TTC549 (cell line): Measurements from ENCODE around the gene LTBP1.
"Not testable (repeated sequence)": the region's sequence is repeated elsewhere in the genome, so short reads cannot be mapped to it uniquely, and the experiment has no call there.

Experiments used
- FAIRE-seq: peaks from 2 replicates; lab custom pipeline; 2012; peaks lifted over from hg19 to GRCh38; lab: Jason Lieb, UNC

LTBP1 gene

DNA sequence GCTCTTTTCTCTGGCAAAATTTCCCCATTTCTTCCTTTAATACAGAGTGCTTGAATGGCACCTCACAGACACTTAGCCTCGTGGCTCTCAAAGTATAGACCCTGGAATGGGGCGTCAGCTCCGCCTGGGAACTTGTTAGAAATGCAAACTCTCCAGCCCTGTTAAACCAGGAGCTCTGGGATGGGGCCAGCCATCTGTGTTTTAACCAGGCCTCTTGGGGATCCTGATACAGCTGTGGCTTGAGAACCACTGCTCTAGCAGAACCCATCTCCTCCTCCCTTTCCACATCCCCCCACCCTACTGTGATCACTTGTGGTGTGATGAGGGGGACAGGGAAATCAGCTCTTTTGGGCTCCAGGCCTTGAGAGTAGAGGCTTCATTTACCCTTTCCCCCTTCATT, 15.9 kb downstream of the LTBP1 start:
- no peak for FAIRE-seq

DNA sequence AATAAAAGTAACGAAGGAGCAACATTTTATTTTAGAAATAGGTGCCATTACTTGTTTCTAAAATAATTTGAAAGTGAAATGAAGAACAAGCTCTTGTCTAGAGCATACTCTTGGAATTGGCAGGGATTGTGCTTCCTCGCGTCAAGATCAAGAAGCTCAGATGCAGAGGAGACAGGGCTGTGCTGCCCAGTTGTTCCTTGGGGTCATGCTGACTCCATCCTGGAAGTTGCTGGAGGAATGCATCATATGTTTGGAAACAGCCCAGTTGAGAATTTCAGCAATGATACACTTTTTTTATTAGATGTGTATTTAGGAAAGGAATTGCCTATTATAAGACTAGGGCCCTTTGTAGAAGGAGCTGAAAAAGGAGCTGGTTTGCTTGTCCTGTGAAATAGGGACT, 17.2 kb downstream of the LTBP1 start:
- FAIRE-seq: no peak

DNA sequence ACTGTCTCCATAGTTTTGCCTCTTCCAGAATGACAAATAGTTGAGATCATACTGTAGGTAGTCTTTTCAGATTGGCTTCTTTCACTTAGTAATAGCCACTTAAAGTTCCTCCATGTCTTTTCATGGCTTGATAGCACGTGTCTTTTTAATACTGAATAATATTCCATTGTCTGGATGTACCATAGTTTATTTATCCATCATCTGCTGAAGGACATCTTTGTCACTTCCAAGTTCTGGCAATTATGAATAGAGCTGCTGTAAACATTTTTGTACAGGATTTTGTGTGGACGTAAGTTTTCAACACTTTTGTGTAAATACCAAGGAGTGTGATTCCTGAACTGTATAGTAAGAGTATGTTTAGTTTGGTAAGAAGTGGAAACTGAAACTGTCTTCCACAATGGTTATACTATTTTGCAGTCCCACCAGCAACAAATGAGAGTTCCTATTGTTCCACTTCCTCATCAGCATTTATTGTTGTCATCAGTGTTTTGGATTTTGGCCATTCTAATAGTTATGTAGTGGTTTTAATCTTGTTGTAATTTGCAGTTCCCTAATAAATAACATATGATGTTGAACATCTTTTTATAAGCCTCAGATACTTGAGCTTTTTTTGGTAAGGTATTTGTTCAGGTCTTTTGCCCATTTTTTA, 18.9 kb downstream of the LTBP1 start:
- FAIRE-seq: no peak

DNA sequence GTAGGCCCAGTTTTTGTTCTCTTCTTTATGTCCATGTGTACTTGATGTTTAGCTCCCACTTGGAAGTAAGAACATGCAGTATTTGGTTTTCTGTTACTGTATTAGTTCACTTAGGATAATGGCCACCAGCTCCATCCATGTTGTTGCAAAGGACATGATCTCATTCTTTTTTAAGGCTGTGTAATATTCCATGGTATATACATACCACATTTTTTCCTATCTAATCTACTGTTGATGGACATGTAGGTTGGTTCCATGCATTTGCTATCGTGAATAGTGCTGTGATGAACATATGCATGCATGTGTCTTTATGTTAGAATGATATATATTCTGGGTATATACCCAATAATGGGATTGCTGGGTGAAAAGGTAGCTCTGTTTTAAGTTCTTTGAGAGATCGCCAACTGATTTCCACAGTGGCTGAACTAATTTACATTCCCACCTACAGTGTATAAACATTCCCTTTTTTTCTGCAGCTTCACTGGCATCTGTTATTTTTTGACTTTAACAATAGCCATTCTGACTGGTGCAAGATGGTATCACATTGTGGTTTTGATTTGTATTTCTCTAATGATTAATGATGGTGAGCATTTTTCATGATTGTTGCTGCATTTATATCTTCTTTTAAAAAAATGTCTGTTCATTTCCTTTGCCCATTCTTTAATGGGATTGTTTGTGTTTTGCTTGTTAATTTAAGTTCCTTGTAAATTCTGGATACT, 22.9 kb downstream of the LTBP1 start:
- no peak for FAIRE-seq

DNA sequence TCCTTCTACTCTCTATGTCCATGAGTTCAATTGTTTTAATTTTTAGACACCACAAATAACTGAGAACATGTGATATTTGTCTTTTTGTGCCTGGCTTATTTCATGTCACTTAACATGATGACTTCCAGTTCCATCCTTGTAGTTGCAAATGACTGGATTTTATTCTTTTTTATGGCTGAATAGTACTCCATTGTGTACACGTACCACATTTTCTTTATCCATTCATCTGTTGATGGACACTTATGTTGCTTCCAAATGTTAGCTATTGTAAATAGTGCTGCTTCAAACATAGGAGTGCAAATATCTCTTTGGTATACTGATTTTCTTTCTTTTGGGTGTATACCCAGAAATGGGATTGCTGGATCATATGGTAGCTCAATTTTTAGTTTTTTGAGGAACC, 27.0 kb downstream of the LTBP1 start:
- not testable (repeated sequence) for FAIRE-seq

DNA sequence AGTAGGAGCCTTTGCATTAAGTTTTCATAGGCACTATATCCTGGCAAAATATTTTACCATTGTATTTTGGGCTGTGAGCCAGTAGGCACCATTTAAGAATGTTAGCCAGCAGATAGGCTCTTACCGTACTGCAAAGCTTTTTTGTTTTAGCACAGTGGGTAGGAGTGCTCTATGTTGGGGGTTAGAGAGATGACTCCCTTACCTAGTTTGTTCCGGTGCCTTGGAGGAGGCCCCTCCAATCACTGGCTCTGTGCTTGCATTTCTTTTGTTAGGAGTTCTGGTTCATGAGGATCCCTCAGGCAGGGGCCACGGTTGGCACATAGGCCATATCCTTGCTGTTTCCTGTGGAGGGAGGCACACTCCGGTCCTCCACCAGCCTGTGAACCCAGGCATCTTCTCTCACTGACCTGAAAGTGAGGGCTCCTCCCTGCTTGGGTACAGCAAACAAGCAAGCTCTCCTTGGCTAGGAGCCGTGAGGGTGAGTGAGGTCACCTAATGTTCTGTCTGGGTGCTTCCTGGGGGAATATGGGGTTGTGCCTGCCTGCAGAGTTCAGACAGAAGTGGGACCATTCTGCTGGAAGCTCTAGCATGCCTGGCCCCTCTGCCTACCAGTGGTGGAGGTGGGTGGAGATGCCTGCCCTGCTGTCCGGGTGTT, 29.8 kb downstream of the LTBP1 start:
- FAIRE-seq: no peak

DNA sequence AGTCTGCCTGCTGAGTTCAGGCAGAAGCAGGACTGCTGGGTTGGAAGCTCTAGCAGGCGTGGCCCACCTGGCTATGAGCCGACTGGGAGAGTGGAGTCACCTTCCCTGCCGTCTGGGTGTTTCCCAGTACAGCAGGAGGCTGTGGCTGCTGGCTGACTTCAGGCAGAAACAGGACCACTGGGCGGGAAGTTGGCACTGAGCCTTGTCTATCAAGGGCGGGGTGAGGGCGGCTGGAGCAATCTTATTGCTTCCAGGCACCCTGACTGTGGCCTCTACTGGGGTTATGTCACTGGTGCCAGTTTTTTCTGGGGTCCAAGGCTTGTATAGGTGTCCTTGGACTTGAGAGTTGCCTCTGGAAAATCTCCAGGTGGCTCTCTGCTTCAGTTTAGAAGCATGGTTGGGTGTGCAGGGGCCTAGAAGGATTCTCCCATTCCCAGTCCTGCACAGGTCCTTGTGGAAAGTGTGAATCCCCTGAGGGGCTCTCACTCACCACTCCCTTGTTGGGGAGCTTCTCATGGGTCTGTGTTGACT, 30.5 kb downstream of the LTBP1 start:
- FAIRE-seq: no peak

DNA sequence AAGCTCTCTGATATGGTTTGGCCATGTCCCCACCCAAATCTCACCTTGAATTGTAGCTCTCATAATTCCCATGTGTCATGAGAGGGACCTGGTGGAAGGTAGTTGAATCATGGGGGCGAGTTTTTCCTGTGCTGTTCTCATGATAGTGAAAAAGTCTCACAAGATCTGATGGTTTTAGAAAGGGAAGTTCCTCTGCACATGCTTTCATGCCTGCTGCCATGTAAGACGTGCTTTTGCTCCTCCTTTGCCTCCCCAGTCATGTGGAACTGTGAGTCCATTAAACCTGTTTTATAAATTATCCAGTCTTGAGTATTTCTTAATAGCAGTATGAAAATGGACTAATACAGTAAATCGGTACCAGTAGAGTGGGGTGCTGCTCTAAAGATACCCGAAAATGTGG, 34.9 kb downstream of the LTBP1 start:
- FAIRE-seq: no peak

DNA sequence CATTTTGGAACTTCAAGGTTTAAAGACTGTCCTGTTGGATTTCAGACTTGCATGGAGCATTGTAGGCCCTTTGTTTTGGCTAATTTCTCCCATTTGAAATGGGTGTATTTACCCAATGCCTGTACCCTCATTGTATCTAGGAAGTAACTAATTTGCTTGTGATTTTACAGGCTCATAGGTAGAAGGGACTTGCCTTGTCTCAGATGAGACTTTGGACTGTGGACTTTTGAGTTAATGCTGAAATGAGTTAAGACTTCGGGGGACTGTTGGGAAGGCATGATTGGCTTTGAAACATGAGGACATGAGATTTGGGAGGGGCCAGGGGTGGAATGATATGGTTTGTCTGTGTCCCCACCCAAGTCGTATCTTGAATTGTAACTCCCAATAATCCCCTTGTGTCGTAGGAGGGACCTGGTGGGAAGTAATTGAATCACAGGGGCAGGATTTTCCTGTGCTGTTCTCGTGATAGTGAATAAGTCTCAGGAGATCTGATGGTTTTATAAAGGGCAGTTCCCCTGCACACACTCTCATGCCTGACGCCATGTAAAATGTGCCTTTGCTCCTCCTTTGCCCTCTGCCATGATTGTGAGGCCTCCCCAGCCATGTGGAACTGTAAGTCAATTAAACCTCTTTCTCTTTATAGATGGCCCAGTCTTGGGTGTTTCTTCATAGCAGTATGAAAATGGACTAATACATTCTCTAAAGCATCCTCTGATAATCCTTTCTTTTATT, 36.6 kb downstream of the LTBP1 start:
- FAIRE-seq: not testable (repeated sequence)

DNA sequence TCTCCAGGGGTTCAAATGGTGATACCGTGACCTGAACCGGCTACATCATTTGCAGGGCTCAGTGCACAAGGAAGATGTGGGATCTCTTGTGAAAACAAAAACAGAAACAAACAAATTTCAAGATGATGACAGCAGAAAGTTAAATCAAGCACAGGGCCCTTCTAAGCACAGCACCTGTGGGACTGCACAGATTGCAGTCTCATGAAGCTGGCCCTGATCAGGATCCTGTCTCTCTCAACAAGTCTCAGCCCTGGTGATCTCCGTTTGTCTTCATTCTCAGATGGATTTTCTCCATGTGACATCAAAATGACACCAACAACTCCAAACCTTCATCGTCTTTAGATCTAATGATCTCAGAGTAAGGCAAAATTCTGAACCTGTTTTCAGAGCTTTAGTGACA, 39.7 kb downstream of the LTBP1 start:
- no peak for FAIRE-seq

DNA sequence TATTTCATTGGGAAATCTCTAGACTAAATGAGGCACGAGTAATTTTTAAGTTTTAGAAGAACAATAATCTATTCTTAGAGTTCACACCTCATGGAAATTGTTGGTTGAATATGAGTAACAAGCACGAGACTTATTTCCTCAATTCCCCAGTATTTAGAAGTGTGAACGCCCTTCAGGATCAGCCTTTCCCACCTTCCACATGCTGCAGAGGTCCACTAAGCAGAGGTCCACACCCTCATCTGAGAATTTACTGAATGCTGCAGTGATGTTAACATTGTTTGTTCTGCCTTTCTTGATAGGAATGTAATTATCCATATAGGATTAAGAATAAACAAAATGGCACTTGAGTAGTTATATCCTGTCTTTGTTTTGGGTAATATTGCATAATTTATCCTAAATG, 41.8 kb downstream of the LTBP1 start:
- FAIRE-seq: no peak

DNA sequence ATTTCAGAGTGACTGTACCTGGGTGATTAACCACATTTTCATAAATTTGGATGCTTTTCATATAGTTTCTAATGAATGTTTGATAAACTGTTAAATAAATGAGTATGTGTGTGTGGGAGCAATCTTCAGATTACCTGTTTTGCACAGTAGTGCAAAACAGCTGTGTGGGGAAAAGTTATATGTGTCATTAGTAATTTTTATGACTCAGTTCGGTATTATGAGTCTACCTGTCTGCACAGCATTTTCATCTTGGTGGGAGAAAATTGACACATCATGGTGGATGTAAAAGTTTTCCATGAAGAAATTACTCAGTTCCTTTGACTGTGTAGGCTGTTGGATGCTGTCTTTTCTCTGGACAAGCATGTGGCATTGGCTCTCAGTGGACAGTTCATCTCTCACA, 43.8 kb downstream of the LTBP1 start:
- FAIRE-seq: no peak

DNA sequence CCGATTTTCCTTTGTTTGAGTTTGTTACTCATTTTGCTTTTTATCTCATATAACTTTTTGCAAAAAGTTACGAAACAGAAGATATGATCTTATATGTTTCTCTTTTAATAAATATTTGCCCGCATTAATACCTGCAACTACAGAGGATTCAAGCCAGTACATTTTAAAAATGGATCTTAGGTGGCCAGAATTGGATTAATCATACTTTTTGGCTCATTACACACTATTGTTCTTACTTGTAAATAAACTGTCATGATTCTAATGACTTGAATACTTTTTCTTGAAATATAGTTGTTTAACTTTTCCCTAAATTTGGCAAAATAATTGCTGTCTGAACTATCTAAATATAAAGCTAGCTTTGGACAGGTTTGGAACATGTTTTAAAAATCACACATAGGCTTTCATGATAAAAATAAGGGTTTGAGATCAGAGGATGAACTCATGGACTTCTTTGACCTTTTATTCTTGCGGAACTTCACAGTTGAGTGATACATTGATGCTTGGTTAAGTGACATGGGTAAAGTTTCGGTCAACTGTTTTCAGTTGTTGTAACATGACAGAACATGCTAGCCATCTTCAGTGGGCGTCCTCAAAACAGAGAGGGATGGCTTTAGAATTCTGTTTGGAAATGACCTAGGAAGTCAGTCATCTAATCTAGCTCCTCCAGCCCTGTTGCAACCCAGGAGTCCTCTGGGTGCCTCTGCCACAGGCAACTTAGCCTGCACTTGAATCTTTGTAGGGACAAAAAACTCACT, 44.5 kb downstream of the LTBP1 start:
- no peak for FAIRE-seq

DNA sequence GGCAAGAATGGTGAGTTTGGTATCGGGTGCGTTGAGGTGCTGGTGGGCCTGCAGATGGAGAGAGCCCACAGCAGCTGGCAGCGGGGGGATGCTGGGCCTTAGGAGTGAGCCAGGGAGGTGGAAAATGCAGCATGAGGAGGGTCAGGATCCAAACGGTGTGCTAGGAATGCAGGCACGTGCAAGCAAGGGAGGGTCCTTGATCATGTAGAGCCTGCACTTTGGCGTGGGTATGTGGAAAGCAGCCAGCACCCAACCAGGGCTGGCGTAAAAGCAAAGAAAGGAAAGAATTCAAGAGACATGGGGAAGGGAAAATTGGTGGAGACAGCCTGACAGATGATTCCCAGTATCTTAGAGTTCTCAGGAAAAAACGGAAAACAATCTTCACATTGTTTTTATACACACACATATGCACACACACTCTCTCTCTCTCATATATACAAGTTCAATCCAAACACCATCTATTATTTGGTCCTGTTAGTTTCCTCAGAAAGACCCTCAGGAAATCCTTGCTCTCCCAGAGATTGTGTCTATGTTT, 46.3 kb downstream of the LTBP1 start:
- FAIRE-seq: no peak

DNA sequence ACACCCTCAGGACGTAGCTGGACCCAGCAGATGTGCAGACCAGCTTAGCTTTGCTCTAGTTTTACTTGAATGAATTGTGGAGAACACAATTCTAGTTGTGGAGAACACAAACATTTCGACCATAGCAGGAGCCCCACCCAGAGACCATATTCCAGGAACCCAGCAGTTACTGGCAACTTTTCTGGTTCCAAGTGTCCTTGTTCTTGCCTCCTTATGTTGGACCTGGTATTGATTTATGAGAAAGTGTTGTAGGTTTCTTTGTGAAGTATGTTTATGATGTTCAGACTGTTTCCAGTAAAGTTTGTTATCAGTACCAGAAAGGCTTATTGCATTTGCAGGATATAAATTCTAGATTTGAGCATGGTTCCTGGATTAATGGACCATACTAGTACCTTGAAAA, 51.0 kb downstream of the LTBP1 start:
- no peak for FAIRE-seq

DNA sequence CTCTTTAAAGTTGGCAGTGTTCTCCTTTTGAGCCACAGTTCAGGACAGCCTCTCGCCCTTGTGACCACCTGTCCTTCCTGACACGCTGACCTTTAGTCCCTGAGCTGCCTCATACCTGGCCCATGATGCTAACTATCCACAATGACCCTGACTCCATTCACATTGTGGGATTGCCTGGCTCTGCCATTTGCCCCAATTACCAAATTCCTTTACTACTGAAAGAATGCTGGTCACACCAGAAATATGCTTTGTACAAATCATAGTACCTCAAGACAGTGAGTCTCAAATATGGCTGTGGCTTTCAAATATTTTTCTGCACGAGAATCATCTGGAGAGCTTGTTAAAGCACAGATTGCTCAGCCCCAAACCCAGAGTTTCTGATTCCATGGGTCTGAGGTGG, 54.2 kb downstream of the LTBP1 start:
- no peak for FAIRE-seq

DNA sequence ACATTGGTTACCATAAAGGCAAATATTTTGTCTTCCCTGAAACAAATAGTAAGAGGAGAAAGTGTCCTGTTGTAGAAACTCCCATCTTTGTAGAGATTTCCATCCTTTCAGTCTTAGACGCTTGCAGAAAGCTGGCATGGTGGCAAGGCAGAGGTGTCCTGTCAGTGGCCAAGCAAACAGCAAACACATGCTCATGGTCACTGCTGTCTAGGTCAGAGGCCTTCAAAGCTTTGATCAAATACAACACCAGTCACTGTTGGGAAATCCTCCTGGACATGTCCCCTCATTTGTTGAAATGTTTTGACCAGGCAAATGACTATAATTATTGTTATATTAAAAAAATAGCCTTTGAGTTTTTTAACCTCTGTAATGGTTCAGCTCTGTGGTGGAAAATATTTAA, 55.1 kb downstream of the LTBP1 start:
- FAIRE-seq: no peak

DNA sequence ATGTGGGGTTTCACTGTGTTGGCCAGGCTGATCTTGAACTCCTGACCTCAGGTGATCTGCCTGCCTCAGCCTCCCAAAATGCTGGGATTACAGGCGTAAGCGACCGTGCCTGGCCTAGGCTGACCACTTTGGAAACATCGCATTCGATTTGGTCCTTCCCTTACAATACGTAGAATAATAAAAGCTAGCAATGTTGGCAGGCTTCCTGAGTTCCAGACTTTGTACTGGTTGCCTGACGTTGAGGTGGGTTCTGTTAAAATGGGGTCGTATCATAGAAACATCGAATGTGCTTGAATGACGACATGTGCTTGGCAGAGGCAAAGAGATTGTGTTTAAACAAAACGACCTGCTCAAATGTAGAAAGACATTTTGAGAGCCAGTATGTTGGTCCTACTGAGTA, 56.1 kb downstream of the LTBP1 start:
- FAIRE-seq: no peak

DNA sequence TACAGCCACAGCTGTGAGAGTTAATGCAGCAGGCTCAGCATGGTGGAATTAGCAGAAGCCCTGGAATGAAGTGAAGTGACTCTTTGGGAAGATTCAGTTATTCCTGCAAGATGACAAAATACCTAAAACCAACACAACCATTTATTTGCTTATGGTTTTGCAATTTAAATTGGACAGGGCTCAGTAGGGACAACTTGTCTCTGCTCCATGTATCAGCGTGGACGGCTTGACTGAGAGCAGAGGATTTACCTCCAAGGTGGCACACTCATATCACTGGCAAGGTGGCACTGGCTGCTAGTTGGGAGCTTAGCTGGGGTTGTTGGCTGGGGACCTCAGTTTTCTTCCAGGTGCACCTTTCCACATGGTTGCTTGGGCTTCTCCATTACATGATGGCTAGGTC, 58.3 kb downstream of the LTBP1 start:
- no peak for FAIRE-seq

DNA sequence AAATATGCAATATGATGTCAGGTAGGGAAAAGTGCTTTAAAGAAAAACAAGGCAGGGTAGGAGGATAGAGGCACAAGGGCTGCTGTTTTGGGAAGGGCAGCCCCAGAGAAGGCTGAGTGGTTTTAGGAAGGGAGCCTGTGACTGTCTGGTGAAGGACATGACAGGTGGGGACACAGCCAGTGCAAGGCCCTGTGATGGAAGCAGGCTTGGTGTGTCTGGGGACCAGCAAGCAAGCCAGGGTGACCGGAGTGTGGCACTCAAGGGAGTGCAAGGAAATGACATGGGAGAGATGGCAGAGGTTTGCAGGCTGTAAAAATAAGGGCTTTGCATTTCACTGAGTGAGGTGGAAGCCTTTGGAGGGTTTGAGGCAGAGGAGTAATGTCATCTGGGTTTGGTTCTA, 62.0 kb downstream of the LTBP1 start:
- FAIRE-seq: no peak

DNA sequence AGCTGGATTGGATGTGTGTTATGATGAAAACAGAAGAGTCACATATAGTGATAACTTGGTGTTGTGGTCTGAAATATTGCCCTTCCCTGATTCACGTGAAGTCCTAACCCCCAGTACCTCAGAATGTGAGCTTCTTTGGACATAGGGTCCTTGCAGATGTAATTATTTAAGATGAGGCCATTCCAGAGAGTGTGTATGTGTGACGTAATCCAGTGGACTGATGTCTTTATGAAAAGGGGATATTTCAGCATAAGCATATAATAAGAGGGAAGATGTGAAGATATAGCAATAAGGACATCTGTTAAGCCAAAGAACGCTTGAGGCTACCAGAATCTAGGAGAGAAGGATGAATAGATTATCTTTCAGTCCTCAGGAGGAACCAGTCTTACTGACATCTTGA, 62.5 kb downstream of the LTBP1 start:
- no peak for FAIRE-seq

DNA sequence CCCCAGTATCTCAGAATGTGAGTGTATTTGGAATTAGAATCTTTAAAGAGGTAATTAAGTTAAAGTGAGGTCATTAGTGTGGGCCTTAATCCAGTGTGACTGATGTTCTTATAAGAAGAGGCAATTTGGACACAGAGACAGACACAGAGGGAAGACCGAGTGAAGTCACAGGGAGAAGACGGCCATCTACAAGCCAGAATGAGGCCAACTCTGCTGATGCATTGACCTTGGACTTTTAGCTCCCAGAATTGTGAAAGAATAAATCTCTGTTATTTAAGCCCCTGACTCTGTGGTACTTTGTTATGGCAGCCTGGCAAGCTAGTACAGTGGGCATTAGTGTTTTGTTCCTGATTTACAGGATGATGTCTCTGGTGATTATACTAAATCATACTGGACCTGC, 64.6 kb downstream of the LTBP1 start:
- no peak for FAIRE-seq
